Stomach (tissue), 9 donors: ENCODE results near the gene FAM89B. TPM values are rescaled to one million over a fixed set of nuclear protein-coding genes. Genes with fewer than 3 reads are reported as not detected.
A peak's percentile ranks its signal among the peaks of the same experiment; 100 is the strongest.

Experiments
- DNase-seq, 2 donors: peaks; one replicate each; pipeline versions ENCODE4 v3.0.0 to v3.0.0-alpha.2; 2013 to 2019
- H3K27ac ChIP-seq, 5 donors: fragments of 200-600 bp in 4 of 5; sonication (generic) in 4 of 5; one replicate each; pipeline ENCODE4 v1.5.1; 2013 to 2019; ENCODE audit warnings: mild to moderate bottlenecking in 1 of 5, moderate library complexity in 1 of 5
- H3K27me3 ChIP-seq, 3 donors: fragments of 200-600 bp; sonication (generic); one replicate each; pipeline ENCODE4 v1.5.1; 2017 to 2019; ENCODE audit warnings: mixed run types in 1 of 3
- H3K36me3 ChIP-seq, 4 donors: fragments of 200-600 bp; sonication (generic); 1 replicate in 3 of 4; 2 replicates in 1 of 4; pipeline ENCODE4 v1.5.1; 2016 to 2019
- H3K4me1 ChIP-seq, 4 donors: fragments of 200-600 bp; sonication (generic); one replicate each; pipeline ENCODE4 v1.5.1; 2016 to 2019
- H3K4me3 ChIP-seq, 4 donors: fragments of 200-600 bp; sonication (generic) in 3 of 4; one replicate each; pipeline ENCODE4 v1.5.1; 2016 to 2019; ENCODE audit warnings: mild to moderate bottlenecking in 1 of 4
- H3K9me3 ChIP-seq, 4 donors: fragments of 200-600 bp; sonication (generic); one replicate each; pipeline ENCODE4 v1.5.1; 2016 to 2019
- CTCF ChIP-seq, 7 experiments: fragments of 450-650 bp in 4 of 7; fragments of 200-600 bp in 3 of 7; sonication (generic) in 3 of 7; IDR thresholded peaks; one replicate each; pipeline ENCODE4 v1.5.1; 2016 to 2019; ENCODE audit warnings: antibody characterized with exemption in 7 of 7, control low read depth in 2 of 7, mild to moderate bottlenecking in 1 of 7
- EP300 ChIP-seq: sonication (generic); formaldehyde crosslinking; IDR thresholded peaks from one replicate; pipeline ENCODE4 v1.6.1; 2017; ENCODE audit warnings: antibody characterized with exemption
- POLR2A ChIP-seq, 4 donors: fragments of 450-650 bp; IDR thresholded peaks; one replicate each; pipeline ENCODE4 v1.6.1; 2016; ENCODE audit warnings: antibody characterized with exemption in 4 of 4, control low read depth in 2 of 4, mild to moderate bottlenecking in 1 of 4, moderate library complexity in 1 of 4
- POLR2AphosphoS5 ChIP-seq, 3 donors: sonication (generic); formaldehyde crosslinking; IDR thresholded peaks; one replicate each; pipeline ENCODE4 v1.6.1; 2016; ENCODE audit warnings: antibody characterized with exemption in 3 of 3
- WGBS, 5 donors: extraction: QIAGEN DNeasy Blood & Tissue Kit in 3 of 5; methylation state at CpG; one replicate each; pipeline versions ENCODE4 v1.1.5 to v1.1.7; 2013 to 2018; 5-methylcytosine and 5-hydroxymethylcytosine counted together
- intact Hi-C: fragments of 100-400 bp; cut with DNase I; formaldehyde crosslinking; loops from one replicate; pipeline ENCODE4 v1.15.1; 2023; ENCODE audit warnings: low total_unique reads
- polyA plus RNA-seq, 3 donors: library from polyadenylated mRNA; stranded (reverse); fragments of 200-250 nt; gene quantifications; one replicate each; pipeline ENCODE4 v1.2.3, GENCODE V29; 2013
- total RNA-seq, 5 donors: library from RNA; depleted of rRNA; stranded (reverse); fragments of >200 nt; gene quantifications; one replicate each; pipeline versions ENCODE4 v1.1.0 to v1.2.3, GENCODE V29; 2014 to 2016
- donor health status: healthy with polysubstance abuse.
- donor health status: Bipolar disorder and iron deficiency.
- donor health status: healthy.

FAM89B gene
- total and polyA plus RNA-seq, 8 donors: 3.9 to 68.2 (median 56.8) TPM

GRCh38 chr11:65569164-65569972 lies 3.0 kb upstream of the FAM89B start:
- Histone ChIP-seq H3K4me3 (peak overlapping the region; percentile 75 to 89 (median 80)), H3K36me3 (peaks cover 0 to 12% (median 3%) of the 10 kb centered on the region in 4 donors), H3K4me1 (peaks cover 44 to 83% (median 66%) of the 10 kb centered on the region in 4 donors), H3K27me3 (no peaks in the 10 kb centered on the region), H3K9me3 (no peaks in the 10 kb centered on the region), H3K27ac (peak overlapping the region; percentile 92 to 97 (median 95))
- peak in 1 of 2 donors; percentile 23 for DNase-seq
- TF ChIP-seq CTCF (IDR thresholded peaks at IDR 0.05) (no peak), EP300 (no peak), POLR2AphosphoS5 (IDR thresholded peaks at IDR 0.05) (no peak), POLR2A (IDR thresholded peaks at IDR 0.05) (no peak)
- intact Hi-C loops: no loop called here
- 4 to 5% (median 4%) methylated on average over 28 of the region's 28 CpGs for WGBS, 5 donors

GRCh38 chr11:65569973-65570918 lies 2.1 kb upstream of the FAM89B start, which contains the start of gene ZNRD2:
TSS of gene ZNRD2 (plus strand) at chr11:65570477. CDS start at chr11:65570492, 15 bp downstream.
- H3K4me1 ChIP-seq: peaks cover 50 to 86% (median 75%) of the 10 kb centered on the region in 4 donors
- peak within 1 kb of the TSS; percentile 75 to 89 (median 80) for H3K4me3 ChIP-seq
- peak; percentile 97 to 100 for DNase-seq
- peaks cover 0 to 12% (median 3%) of the 10 kb centered on the region in 4 donors for H3K36me3 ChIP-seq
- WGBS, 5 donors: 0 to 1% (median 1%) methylated on average over 37 to 89 of the region's 89 CpGs
- intact Hi-C loops: no loop called here
- H3K9me3 ChIP-seq: no peaks in the 10 kb centered on the region
- H3K27ac ChIP-seq: peak within 1 kb of the TSS; percentile 92 to 97 (median 95)
- H3K27me3 ChIP-seq: no peaks in the 10 kb centered on the region
- TF ChIP-seq CTCF (IDR thresholded peaks at IDR 0.05) (peak in 5 of 7 experiments; percentile 11 to 60 (median 31)), POLR2A (IDR thresholded peaks at IDR 0.05) (peak in 2 of 4 donors; percentile 54 to 81), EP300 (no peak), POLR2AphosphoS5 (IDR thresholded peaks at IDR 0.05) (peak; percentile 92 to 98 (median 96))

GRCh38 chr11:65571420-65571819 lies 918 bp upstream of the FAM89B start:
- intact Hi-C loops: no loop called here
- DNase-seq: peak in 1 of 2 donors; percentile 26
- Histone ChIP-seq H3K27me3 (no peaks in the 10 kb centered on the region), H3K4me1 (peaks cover 58 to 82% (median 80%) of the 10 kb centered on the region in 4 donors), H3K36me3 (peaks cover 0 to 12% (median 3%) of the 10 kb centered on the region in 4 donors), H3K4me3 (peak overlapping the region; percentile 75 to 89 (median 80)), H3K27ac (peak overlapping the region; percentile 84 to 97 (median 95)), H3K9me3 (no peaks in the 10 kb centered on the region)
- no peak for TF ChIP-seq EP300
- TF ChIP-seq POLR2AphosphoS5 (IDR thresholded peaks at IDR 0.05): no peak
- no peak for TF ChIP-seq CTCF (IDR thresholded peaks at IDR 0.05)
- TF ChIP-seq POLR2A (IDR thresholded peaks at IDR 0.05): no peak
- WGBS, 5 donors: 71 to 80% (median 76%) methylated on average over 6 to 9 of the region's 9 CpGs

- intact Hi-C loops: no loop called here
Observed at GRCh38 chr11:65571940-65572339, 398 bp upstream of the FAM89B start.

More at GRCh38 chr11:65571940-65572339, 398 bp upstream of the FAM89B start:
- no peaks in the 10 kb centered on the region for H3K9me3 ChIP-seq
- peak overlapping the region; percentile 84 to 97 (median 95) for H3K27ac ChIP-seq
- H3K4me3 ChIP-seq: peak overlapping the region; percentile 75 to 89 (median 80)
- WGBS, 5 donors: 4 to 7% (median 6%) methylated on average over 11 of the region's 11 CpGs
- DNase-seq: peak; percentile 36 to 79
- TF ChIP-seq CTCF (IDR thresholded peaks at IDR 0.05) (peak in 3 of 7 experiments; percentile 9 to 60 (median 23)), POLR2AphosphoS5 (IDR thresholded peaks at IDR 0.05) (no peak)
- H3K36me3 ChIP-seq: peaks cover 0 to 12% (median under 1%) of the 10 kb centered on the region in 4 donors
- no peaks in the 10 kb centered on the region for H3K27me3 ChIP-seq
- peaks cover 63 to 82% (median 82%) of the 10 kb centered on the region in 4 donors for H3K4me1 ChIP-seq
